RWPE2 (cell line): ENCODE measurements around the gene DCLRE1B.

ENCODE experiments used
- ATAC-seq: fragments of 200-7000 bp; cut with Tn5 transposase; 3 replicates; pipeline ENCODE4 v1.9.1; 2021; ENCODE audit warnings: low read depth
- DNase-seq: peaks from one replicate; pipeline ENCODE4 v3.0.0-alpha.2; 2020; ENCODE audit warnings: low spot score
- H3K27ac ChIP-seq: fragments of 450-650 bp; 2 replicates; pipeline ENCODE4 v1.5.1; 2017; ENCODE audit warnings: mild to moderate bottlenecking; ENCODE audit not compliant: poor library complexity, severe bottlenecking
- H3K27me3 ChIP-seq: fragments of 250-450 bp; sonication (Bioruptor Pico); 2 replicates; pipeline ENCODE4 v1.5.1; 2021; ENCODE audit warnings: mild to moderate bottlenecking, moderate library complexity; ENCODE audit not compliant: insufficient read depth, poor library complexity, severe bottlenecking
- H3K36me3 ChIP-seq: fragments of 250-450 bp; sonication (Bioruptor Pico); 2 replicates; pipeline ENCODE4 v1.5.1; 2020; ENCODE audit warnings: low read depth, mild to moderate bottlenecking, moderate library complexity
- H3K4me1 ChIP-seq: fragments of 250-450 bp; sonication (Bioruptor Pico); 2 replicates; pipeline ENCODE4 v1.5.1; 2021; ENCODE audit warnings: mild to moderate bottlenecking, moderate library complexity; ENCODE audit not compliant: insufficient read depth, poor library complexity, severe bottlenecking
- H3K4me3 ChIP-seq: fragments of 250-450 bp; sonication (Bioruptor Pico); 2 replicates; pipeline ENCODE4 v1.5.1; 2021; ENCODE audit warnings: mild to moderate bottlenecking, moderate library complexity; ENCODE audit not compliant: severe bottlenecking
- H3K9me3 ChIP-seq: fragments of 250-450 bp; sonication (Bioruptor Pico); 2 replicates; pipeline ENCODE4 v1.5.1; 2021; ENCODE audit warnings: mild to moderate bottlenecking, moderate library complexity; ENCODE audit not compliant: severe bottlenecking
- TF ChIP-seq, protein P1 (sequence below): fragments of 450-650 bp; IDR thresholded peaks from one replicate; pipeline ENCODE4 v1.5.1; 2017; ENCODE audit warnings: mild to moderate bottlenecking, moderate library complexity; ENCODE audit not compliant: poor library complexity, severe bottlenecking

Gene DCLRE1B

DNA sequence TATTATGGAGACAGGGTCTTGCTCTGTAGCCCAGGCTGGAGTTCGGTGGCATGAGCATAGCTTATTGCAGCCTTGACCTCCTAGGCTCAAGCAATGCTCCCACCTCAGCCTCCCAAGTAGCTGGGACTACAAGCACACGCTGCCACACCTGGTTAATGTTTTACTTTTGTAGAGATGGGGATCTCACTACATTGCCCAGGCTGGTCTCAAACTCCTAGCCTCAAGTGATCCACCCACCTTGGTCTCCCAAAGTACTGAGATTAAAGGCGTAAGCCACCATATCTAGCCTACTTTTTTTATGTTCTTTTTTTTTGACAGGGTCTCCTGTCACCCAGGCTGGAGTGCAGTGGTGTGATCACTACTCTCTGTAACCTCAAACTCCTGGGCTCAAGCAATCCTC, 11.9 kb upstream of the DCLRE1B start:
- Histone ChIP-seq H3K36me3 (peaks cover 37% of the 10 kb centered on the region), H3K27ac (no peak overlapping the region), H3K27me3 (no peaks in the 10 kb centered on the region), H3K4me1 (no peaks in the 10 kb centered on the region), H3K9me3 (no peaks in the 10 kb centered on the region), H3K4me3 (no peak overlapping the region)
- DNase-seq (no peak), ATAC-seq (no peak)
- TF ChIP-seq, protein P1, sequence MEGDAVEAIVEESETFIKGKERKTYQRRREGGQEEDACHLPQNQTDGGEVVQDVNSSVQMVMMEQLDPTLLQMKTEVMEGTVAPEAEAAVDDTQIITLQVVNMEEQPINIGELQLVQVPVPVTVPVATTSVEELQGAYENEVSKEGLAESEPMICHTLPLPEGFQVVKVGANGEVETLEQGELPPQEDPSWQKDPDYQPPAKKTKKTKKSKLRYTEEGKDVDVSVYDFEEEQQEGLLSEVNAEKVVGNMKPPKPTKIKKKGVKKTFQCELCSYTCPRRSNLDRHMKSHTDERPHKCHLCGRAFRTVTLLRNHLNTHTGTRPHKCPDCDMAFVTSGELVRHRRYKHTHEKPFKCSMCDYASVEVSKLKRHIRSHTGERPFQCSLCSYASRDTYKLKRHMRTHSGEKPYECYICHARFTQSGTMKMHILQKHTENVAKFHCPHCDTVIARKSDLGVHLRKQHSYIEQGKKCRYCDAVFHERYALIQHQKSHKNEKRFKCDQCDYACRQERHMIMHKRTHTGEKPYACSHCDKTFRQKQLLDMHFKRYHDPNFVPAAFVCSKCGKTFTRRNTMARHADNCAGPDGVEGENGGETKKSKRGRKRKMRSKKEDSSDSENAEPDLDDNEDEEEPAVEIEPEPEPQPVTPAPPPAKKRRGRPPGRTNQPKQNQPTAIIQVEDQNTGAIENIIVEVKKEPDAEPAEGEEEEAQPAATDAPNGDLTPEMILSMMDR, result no peak

DNA sequence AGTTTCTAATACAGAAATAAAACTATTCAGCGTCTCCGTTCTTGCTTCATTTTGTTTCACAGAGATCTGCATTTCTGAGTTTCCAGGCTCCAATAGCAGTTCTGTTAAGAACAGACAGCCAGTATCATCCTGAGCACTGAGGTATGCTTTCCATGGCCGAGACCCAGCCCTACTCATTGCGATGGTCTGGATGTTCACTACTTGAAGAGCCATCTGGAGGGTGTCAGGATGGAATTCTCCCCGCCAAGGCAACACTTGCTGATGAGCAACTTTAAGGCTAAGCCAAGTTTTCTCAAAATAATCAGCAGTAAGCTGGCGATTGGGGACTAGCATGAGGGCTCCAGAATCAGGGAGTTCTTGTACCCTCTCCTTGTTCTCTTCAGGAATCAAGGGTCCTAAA, 10.0 kb upstream of the DCLRE1B start:
- TF ChIP-seq, protein P1, result no peak
- H3K4me1 ChIP-seq, result no peaks in the 10 kb centered on the region
- H3K27me3 ChIP-seq, result no peaks in the 10 kb centered on the region
- H3K27ac ChIP-seq, result no peak overlapping the region
- ATAC-seq (no peak), DNase-seq (no peak)
- peaks cover 54% of the 10 kb centered on the region for H3K36me3 ChIP-seq
- H3K4me3 ChIP-seq, result no peak overlapping the region
- no peaks in the 10 kb centered on the region for H3K9me3 ChIP-seq

DNA sequence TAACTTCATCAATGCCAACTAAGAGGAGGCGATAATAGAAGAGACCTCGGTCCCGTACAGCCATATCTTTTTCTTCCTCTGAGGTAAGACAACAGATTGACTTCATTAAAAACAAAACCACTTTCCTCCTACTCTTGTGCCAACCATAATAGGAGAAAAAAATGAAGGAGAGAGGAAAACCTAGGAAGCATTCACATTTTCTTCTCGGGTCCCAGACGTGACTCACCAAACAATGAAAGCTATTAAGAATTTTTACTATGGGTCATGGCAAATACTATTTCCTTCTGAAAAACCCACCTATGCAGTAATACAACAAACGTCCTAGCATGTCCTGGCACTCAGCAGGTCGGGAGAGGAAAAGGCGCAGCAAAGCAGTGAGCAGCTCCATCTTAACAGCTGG, 9.2 kb upstream of the DCLRE1B start:
- Histone ChIP-seq H3K27ac (no peak overlapping the region), H3K36me3 (peaks cover 60% of the 10 kb centered on the region), H3K27me3 (no peaks in the 10 kb centered on the region), H3K4me1 (no peaks in the 10 kb centered on the region), H3K9me3 (no peaks in the 10 kb centered on the region), H3K4me3 (no peak overlapping the region)
- ATAC-seq (no peak), DNase-seq (no peak)
- TF ChIP-seq, protein P1, result no peak

DNA sequence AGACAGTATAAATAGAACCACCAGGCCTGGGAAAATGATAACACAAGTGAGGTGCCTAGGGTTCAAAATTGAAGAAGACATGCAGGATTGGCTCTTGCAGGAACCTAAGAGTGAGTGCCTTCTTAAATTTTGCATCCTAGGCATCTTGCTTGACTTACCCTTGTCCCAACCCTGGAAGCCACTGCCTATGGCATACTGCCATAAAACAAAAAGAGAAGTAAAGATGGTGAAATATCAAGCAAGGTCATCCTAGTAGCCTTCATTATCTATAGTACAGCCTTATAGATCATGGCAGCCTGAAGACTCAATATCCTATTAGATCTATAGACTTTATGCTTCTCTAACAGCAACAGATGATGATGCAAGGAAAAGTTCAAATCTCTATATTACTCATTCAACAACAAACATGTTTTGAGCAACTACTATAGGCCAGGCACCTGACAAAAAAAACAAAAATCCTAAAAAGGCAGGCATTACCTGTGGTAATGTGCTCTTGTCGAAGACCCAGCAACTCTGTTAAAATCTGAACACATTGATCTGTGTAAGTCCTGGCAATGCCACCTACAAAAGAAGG, 6.8 kb upstream of the DCLRE1B start:
- no peak overlapping the region for H3K27ac ChIP-seq
- peaks cover 62% of the 10 kb centered on the region for H3K36me3 ChIP-seq
- TF ChIP-seq, protein P1, result no peak

DNA sequence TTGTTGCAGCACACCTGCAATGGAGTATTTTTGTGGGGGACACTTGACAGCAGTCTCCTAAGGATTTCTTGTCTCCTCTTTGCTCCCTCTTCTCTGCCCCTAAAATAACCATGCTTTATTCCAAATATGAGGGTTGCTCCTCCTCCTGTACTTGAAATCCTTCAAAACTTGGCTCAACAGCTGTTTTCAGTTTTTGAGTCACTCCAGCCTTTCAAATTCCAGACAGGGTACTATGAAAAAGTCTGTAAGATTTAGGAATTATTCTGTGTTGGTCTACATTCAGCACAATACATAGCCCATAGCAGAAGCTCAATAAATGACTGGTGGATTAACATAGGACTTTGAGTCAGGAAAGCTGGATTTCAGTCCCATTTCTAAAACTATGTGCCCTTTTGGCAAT, 6.0 kb upstream of the DCLRE1B start:
- Histone ChIP-seq H3K4me3 (no peak overlapping the region), H3K36me3 (peaks cover 60% of the 10 kb centered on the region), H3K27ac (no peak overlapping the region), H3K9me3 (no peaks in the 10 kb centered on the region), H3K4me1 (peaks cover 6% of the 10 kb centered on the region), H3K27me3 (no peaks in the 10 kb centered on the region)
- DNase-seq, result no peak
- ATAC-seq, result no peak
- TF ChIP-seq, protein P1, result no peak

More for the DNA sequence above, 6.8 kb upstream of the DCLRE1B start:
- Histone ChIP-seq H3K27me3 (no peaks in the 10 kb centered on the region), H3K4me1 (no peaks in the 10 kb centered on the region), H3K9me3 (no peaks in the 10 kb centered on the region), H3K4me3 (no peak overlapping the region)
- DNase-seq, result no peak
- ATAC-seq, result no peak
